GM20000 (cell line): ENCODE data around the gene KCNB1.

Experiments
- DNase-seq: peaks from one replicate; pipeline ENCODE4 v3.0.0; 2012; ENCODE audit warnings: low spot score
- CTCF ChIP-seq: IDR thresholded peaks from 2 replicates; pipeline ENCODE4 v1.5.1; 2012; ENCODE audit warnings: mild to moderate bottlenecking, control low read depth; ENCODE audit errors: extremely low read depth, missing control alignments

KCNB1 gene

GRCh38 chr20:49398401-49399144 lies 83.9 kb downstream of the KCNB1 start:
- TF ChIP-seq CTCF = no peak
- DNase-seq = no peak

GRCh38 chr20:49397525-49397924 lies 84.9 kb downstream of the KCNB1 start:
- TF ChIP-seq CTCF = no peak

GRCh38 chr20:49396230-49396629 lies 86.2 kb downstream of the KCNB1 start:
- TF ChIP-seq CTCF = no peak

More at GRCh38 chr20:49397525-49397924, 84.9 kb downstream of the KCNB1 start:
- no peak for DNase-seq

GRCh38 chr20:49395659-49396058 lies 86.8 kb downstream of the KCNB1 start:
- no peak for TF ChIP-seq CTCF
- DNase-seq = no peak

More at GRCh38 chr20:49396230-49396629, 86.2 kb downstream of the KCNB1 start:
- no peak for DNase-seq

- no peak for DNase-seq
- TF ChIP-seq CTCF = no peak
Observed at GRCh38 chr20:49395183-49395582, 87.3 kb downstream of the KCNB1 start.

GRCh38 chr20:49394757-49395156 lies 87.7 kb downstream of the KCNB1 start:
- DNase-seq = no peak
- no peak for TF ChIP-seq CTCF

GRCh38 chr20:49394264-49394663 lies 88.2 kb downstream of the KCNB1 start:
- TF ChIP-seq CTCF = no peak
- no peak for DNase-seq
